NT2/D1 (cell line): Measurements from ENCODE around the gene CTSZ.

Experiments
- DNase-seq: peaks from one replicate; pipeline ENCODE4 v3.0.0-alpha.2; 2011; ENCODE audit warnings: low read depth, low spot score
- H3K27me3 ChIP-seq: 2 replicates; pipeline ENCODE4 v1.6.0; 2011; ENCODE audit warnings: mild to moderate bottlenecking; ENCODE audit not compliant: insufficient read length, insufficient read depth
- H3K36me3 ChIP-seq: 2 replicates; pipeline ENCODE4 v1.6.1; 2011; ENCODE audit warnings: mild to moderate bottlenecking, low read length, mixed read lengths; ENCODE audit not compliant: insufficient read depth, insufficient read length
- H3K4me1 ChIP-seq: 2 replicates; pipeline ENCODE4 v1.5.1; 2011; ENCODE audit not compliant: insufficient read depth, insufficient read length
- H3K4me3 ChIP-seq: 2 replicates; pipeline ENCODE4 v1.5.1; 2011; ENCODE audit warnings: low read depth; ENCODE audit not compliant: insufficient read length
- H3K9ac ChIP-seq: 2 replicates; pipeline ENCODE4 v1.6.0; 2011; ENCODE audit warnings: low read depth; ENCODE audit not compliant: insufficient read length
- H3K9me3 ChIP-seq: 2 replicates; pipeline ENCODE4 v1.5.1; 2011; ENCODE audit warnings: mild to moderate bottlenecking, low read length; ENCODE audit not compliant: insufficient read depth
- SUZ12 ChIP-seq: IDR thresholded peaks from 2 replicates; pipeline ENCODE4 v1.6.1; 2011; ENCODE audit not compliant: insufficient read length, insufficient read depth; ENCODE audit errors: extremely low read depth
- YY1 ChIP-seq: IDR thresholded peaks from 2 replicates; pipeline ENCODE4 v1.6.1; 2011; ENCODE audit not compliant: insufficient read length, insufficient read depth
- ZNF274 ChIP-seq: IDR thresholded peaks from 2 replicates; pipeline ENCODE4 v1.6.1; 2011; ENCODE audit warnings: mild to moderate bottlenecking, low read depth, low read length

Gene CTSZ

GRCh38 chr20:58981628-58982364, 25.3 kb downstream of the CTSZ start:
- H3K9ac ChIP-seq: peak overlapping the region; percentile 94
- H3K27me3 ChIP-seq: no peaks in the 10 kb centered on the region
- H3K4me1 ChIP-seq: peaks cover 5% of the 10 kb centered on the region
- H3K9me3 ChIP-seq: no peaks in the 10 kb centered on the region
- peak overlapping the region; percentile 51 for H3K4me3 ChIP-seq
- H3K36me3 ChIP-seq: peaks cover 29% of the 10 kb centered on the region
- DNase-seq: no peak
- TF ChIP-seq SUZ12: no peak
- TF ChIP-seq ZNF274: no peak
- TF ChIP-seq YY1: no peak

- Histone ChIP-seq H3K9ac (peak within 1 kb of the TSS; percentile 94), H3K4me3 (peak within 1 kb of the TSS; percentile 51), H3K27me3 (no peaks in the 10 kb centered on the region), H3K4me1 (peaks cover 5% of the 10 kb centered on the region), H3K36me3 (peaks cover 21% of the 10 kb centered on the region), H3K9me3 (peaks cover 3% of the 10 kb centered on the region; the same call in 1 of the 2 replicates)
- DNase-seq: peak; percentile 79
- TF ChIP-seq YY1: no peak
- no peak for TF ChIP-seq ZNF274
- no peak for TF ChIP-seq SUZ12
These were observed 26.1 kb downstream of the CTSZ start, which contains the start of gene NELFCD for GRCh38 chr20:58980711-58981627. TSS of gene NELFCD (plus strand) at chr20:58981256. CDS start at chr20:58981310, 54 bp downstream.

GRCh38 chr20:58978351-58979190, 28.5 kb downstream of the CTSZ start:
- TF ChIP-seq YY1 (no peak), ZNF274 (no peak), SUZ12 (no peak)
- Histone ChIP-seq H3K9ac (no peak overlapping the region), H3K36me3 (peaks cover 7% of the 10 kb centered on the region), H3K4me1 (peaks cover 5% of the 10 kb centered on the region), H3K9me3 (peaks cover 13% of the 10 kb centered on the region), H3K27me3 (no peaks in the 10 kb centered on the region), H3K4me3 (no peak overlapping the region)
- no peak for DNase-seq

GRCh38 chr20:58976061-58976730, 30.9 kb downstream of the CTSZ start:
- no peak for DNase-seq
- peaks cover 13% of the 10 kb centered on the region for H3K9me3 ChIP-seq
- H3K36me3 ChIP-seq: no peaks in the 10 kb centered on the region
- TF ChIP-seq ZNF274: no peak
- no peak for TF ChIP-seq YY1
- TF ChIP-seq SUZ12: no peak
- no peak overlapping the region for H3K9ac ChIP-seq
- H3K4me3 ChIP-seq: no peak overlapping the region
- no peaks in the 10 kb centered on the region for H3K27me3 ChIP-seq
- H3K4me1 ChIP-seq: no peaks in the 10 kb centered on the region

- DNase-seq: no peak
- H3K9ac ChIP-seq: no peak overlapping the region
- no peaks in the 10 kb centered on the region for H3K36me3 ChIP-seq
- no peaks in the 10 kb centered on the region for H3K4me1 ChIP-seq
- H3K4me3 ChIP-seq: no peak overlapping the region
- peaks cover 13% of the 10 kb centered on the region for H3K9me3 ChIP-seq
- H3K27me3 ChIP-seq: no peaks in the 10 kb centered on the region
- no peak for TF ChIP-seq YY1
- TF ChIP-seq ZNF274: no peak
- TF ChIP-seq SUZ12: no peak
These were observed 31.7 kb downstream of the CTSZ start for GRCh38 chr20:58975353-58975752.

- no peak for DNase-seq
- H3K4me3 ChIP-seq: no peak overlapping the region
- no peak overlapping the region for H3K9ac ChIP-seq
- H3K36me3 ChIP-seq: no peaks in the 10 kb centered on the region
- H3K27me3 ChIP-seq: no peaks in the 10 kb centered on the region
- no peak for TF ChIP-seq YY1
- TF ChIP-seq SUZ12: no peak
- TF ChIP-seq ZNF274: no peak
- H3K9me3 ChIP-seq: peaks cover 13% of the 10 kb centered on the region
- H3K4me1 ChIP-seq: no peaks in the 10 kb centered on the region
These were observed 33.2 kb downstream of the CTSZ start for GRCh38 chr20:58973866-58974265.
